DND-41 (cell line): ENCODE measurements around the gene RNF13.

ENCODE experiments used
- ATAC-seq: fragments of 200-7000 bp; cut with Tn5 transposase; 3 replicates; pipeline ENCODE4 v1.9.1; 2021; ENCODE audit warnings: low read depth; ENCODE audit not compliant: insufficient read depth
- DNase-seq: peaks from one replicate; pipeline ENCODE4 v3.0.0-alpha.2; 2020
- H2AFZ ChIP-seq: 2 replicates; pipeline ENCODE4 v1.6.0; 2012; ENCODE audit warnings: low read depth, low read length
- H3K27ac ChIP-seq: 2 replicates; pipeline ENCODE4 v1.5.1; 2012; ENCODE audit warnings: low read length, inconsistent platforms
- H3K27me3 ChIP-seq: fragments of 200-600 bp; sonication (generic); 2 replicates; pipeline ENCODE4 v1.6.0; 2012; ENCODE audit warnings: low read length, mild to moderate bottlenecking, inconsistent platforms; ENCODE audit not compliant: insufficient read depth, poor library complexity
- H3K36me3 ChIP-seq: 2 replicates; pipeline ENCODE4 v1.5.1; 2012; ENCODE audit warnings: low read length, inconsistent platforms; ENCODE audit not compliant: insufficient read depth
- H3K4me1 ChIP-seq: 2 replicates; pipeline ENCODE4 v1.5.1; 2012; ENCODE audit warnings: mild to moderate bottlenecking, low read length; ENCODE audit not compliant: insufficient read depth
- H3K4me2 ChIP-seq: 2 replicates; pipeline ENCODE4 v1.6.0; 2012; ENCODE audit warnings: mild to moderate bottlenecking, moderate library complexity, low read length, inconsistent platforms; ENCODE audit not compliant: insufficient read depth
- H3K4me3 ChIP-seq, 2 experiments: fragments of 200-600 bp in 1 of 2; shearing (Covaris generic) in 1 of 2; 2 replicates each; pipeline ENCODE4 v1.5.1; 2012 to 2016; ENCODE audit warnings: inconsistent platforms in 2 of 2, low read length in 2 of 2, mild to moderate bottlenecking in 2 of 2, low read depth in 1 of 2, moderate library complexity in 1 of 2
- H3K79me2 ChIP-seq: 2 replicates; pipeline ENCODE4 v1.6.0; 2012; ENCODE audit warnings: low read length, inconsistent platforms; ENCODE audit not compliant: insufficient read depth
- H3K9ac ChIP-seq: 2 replicates; pipeline ENCODE4 v1.6.0; 2012; ENCODE audit warnings: low read depth, mild to moderate bottlenecking, inconsistent platforms, low read length, moderate library complexity
- H3K9me3 ChIP-seq: 2 replicates; pipeline ENCODE4 v1.5.1; 2012; ENCODE audit warnings: low read length, moderate library complexity, mild to moderate bottlenecking, inconsistent platforms; ENCODE audit not compliant: insufficient read depth, severe bottlenecking
- H4K20me1 ChIP-seq: 2 replicates; pipeline ENCODE4 v1.6.0; 2012; ENCODE audit warnings: low read length; ENCODE audit not compliant: insufficient read depth
- EZH2 ChIP-seq: IDR thresholded peaks from 3 replicates; pipeline ENCODE4 v1.6.1; 2012; ENCODE audit warnings: borderline replicate concordance, low read depth, mild to moderate bottlenecking, moderate library complexity, low read length, inconsistent platforms; ENCODE audit not compliant: severe bottlenecking
- TF ChIP-seq, protein P1 (sequence below): IDR thresholded peaks from 2 replicates; pipeline ENCODE4 v1.5.1; 2012; ENCODE audit warnings: borderline replicate concordance, low read length, moderate library complexity, mild to moderate bottlenecking; ENCODE audit not compliant: poor library complexity, severe bottlenecking; ENCODE audit errors: extremely low read depth

RNF13 gene

DNA sequence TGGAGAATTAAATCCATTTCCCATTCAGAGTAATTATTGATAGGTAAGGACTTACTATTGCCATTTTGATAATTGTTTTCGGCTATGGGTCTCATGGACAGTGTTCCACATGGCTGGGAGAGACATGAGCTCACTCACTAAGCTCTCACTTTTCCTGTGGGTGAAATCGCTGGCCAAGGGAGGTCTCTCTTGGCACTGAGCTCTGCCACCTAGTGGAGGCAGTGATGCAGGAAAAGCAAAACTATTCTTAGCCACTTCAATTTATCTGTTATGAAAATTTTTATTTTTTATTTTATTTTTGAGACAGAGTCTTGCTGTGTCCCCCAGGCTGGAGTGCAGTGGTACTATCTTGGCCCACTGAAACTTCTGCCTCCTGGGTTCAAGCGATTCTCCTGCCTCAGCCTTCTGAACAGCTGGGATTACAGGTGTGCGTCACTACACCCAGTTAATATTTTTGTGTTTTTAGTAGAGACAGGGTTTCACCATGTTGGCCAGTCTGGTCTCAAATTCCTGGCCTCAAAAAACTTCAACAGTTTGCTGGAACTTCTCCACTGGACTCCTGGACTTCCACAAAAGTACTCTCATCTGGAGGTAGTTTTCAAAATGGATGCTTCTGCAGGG is 4.7 kb upstream of the RNF13 start:
- Histone ChIP-seq H3K4me3 (no peak overlapping the region), H3K4me1 (peaks cover 11% of the 10 kb centered on the region), H3K36me3 (no peaks in the 10 kb centered on the region), H2AFZ (peak overlapping the region; percentile 55; the same call in 1 of the 2 replicates), H3K4me2 (peak overlapping the region; percentile 56), H3K27me3 (no peaks in the 10 kb centered on the region), H3K79me2 (peaks cover 3% of the 10 kb centered on the region), H3K9ac (no peak overlapping the region), H4K20me1 (no peaks in the 10 kb centered on the region), H3K27ac (no peak overlapping the region), H3K9me3 (no peaks in the 10 kb centered on the region)
- DNase-seq = peak; percentile 65
- peak; percentile 30; the same call in 2 of the 3 replicates for ATAC-seq
- no peak for TF ChIP-seq EZH2
- TF ChIP-seq, protein P1, sequence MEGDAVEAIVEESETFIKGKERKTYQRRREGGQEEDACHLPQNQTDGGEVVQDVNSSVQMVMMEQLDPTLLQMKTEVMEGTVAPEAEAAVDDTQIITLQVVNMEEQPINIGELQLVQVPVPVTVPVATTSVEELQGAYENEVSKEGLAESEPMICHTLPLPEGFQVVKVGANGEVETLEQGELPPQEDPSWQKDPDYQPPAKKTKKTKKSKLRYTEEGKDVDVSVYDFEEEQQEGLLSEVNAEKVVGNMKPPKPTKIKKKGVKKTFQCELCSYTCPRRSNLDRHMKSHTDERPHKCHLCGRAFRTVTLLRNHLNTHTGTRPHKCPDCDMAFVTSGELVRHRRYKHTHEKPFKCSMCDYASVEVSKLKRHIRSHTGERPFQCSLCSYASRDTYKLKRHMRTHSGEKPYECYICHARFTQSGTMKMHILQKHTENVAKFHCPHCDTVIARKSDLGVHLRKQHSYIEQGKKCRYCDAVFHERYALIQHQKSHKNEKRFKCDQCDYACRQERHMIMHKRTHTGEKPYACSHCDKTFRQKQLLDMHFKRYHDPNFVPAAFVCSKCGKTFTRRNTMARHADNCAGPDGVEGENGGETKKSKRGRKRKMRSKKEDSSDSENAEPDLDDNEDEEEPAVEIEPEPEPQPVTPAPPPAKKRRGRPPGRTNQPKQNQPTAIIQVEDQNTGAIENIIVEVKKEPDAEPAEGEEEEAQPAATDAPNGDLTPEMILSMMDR = peak; percentile 79

DNA sequence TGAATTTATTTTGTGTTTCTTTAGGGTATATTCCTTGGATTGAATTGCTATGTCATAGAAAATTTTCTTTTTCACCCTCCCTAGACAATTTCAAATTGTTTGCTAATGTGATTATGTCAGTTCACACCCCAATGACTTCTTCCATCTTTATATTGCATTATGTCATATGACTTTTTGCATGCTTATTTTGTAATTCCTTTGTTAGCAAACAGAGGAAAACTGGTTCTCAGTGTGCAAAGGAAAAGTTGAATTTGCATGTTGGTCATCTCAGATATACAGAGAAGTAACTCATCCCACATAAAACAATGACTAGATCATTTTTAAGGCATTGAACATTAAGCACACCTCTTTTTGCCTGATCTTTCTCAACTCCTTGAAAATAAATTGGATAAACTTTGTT is 3.3 kb upstream of the RNF13 start:
- H2AFZ ChIP-seq = no peak overlapping the region
- no peaks in the 10 kb centered on the region for H3K27me3 ChIP-seq
- H3K9ac ChIP-seq = no peak overlapping the region
- DNase-seq (no peak), ATAC-seq (no peak)
- H3K36me3 ChIP-seq = no peaks in the 10 kb centered on the region
- no peak overlapping the region for H3K4me2 ChIP-seq
- TF ChIP-seq, protein P1 = no peak
- TF ChIP-seq EZH2 = no peak
- peaks cover 19% of the 10 kb centered on the region for H3K4me1 ChIP-seq
- no peak overlapping the region for H3K27ac ChIP-seq
- no peak overlapping the region for H3K4me3 ChIP-seq
- no peaks in the 10 kb centered on the region for H3K9me3 ChIP-seq
- H3K79me2 ChIP-seq = peaks cover 16% of the 10 kb centered on the region
- peaks cover 3% of the 10 kb centered on the region; the same call in 1 of the 2 replicates for H4K20me1 ChIP-seq

DNA sequence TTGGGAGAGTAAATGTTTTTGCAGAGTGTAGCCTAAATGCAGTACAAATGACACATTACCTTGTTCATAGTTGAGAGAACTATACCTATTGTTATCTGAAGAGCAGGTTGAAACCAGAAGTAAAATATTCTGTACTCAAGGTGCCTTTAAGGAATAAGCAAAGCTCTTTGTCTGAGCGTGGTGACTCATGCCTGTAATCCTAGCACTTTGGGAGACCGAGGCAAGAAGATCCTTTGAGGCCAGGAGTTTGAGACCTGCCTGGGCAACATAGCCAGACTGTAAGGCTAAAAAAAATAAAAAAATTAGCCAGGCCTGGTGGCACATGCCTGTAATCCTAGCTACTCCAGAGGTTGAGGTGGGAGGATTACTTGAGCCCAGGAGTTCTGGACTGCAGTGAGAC is 2.2 kb upstream of the RNF13 start:
- H3K4me3 ChIP-seq = no peak overlapping the region
- TF ChIP-seq, protein P1 = no peak
- no peak for TF ChIP-seq EZH2

More for the DNA sequence above, 2.2 kb upstream of the RNF13 start:
- Histone ChIP-seq H3K79me2 (peaks cover 28% of the 10 kb centered on the region), H3K4me1 (peaks cover 30% of the 10 kb centered on the region), H2AFZ (no peak overlapping the region), H3K36me3 (no peaks in the 10 kb centered on the region), H3K4me2 (no peak overlapping the region), H3K27ac (no peak overlapping the region), H3K9ac (no peak overlapping the region), H3K27me3 (no peaks in the 10 kb centered on the region), H3K9me3 (no peaks in the 10 kb centered on the region), H4K20me1 (peaks cover 11% of the 10 kb centered on the region; the same call in 1 of the 2 replicates)
- ATAC-seq (no peak), DNase-seq (no peak)
